Adipose tissue (tissue), 3 donors: ENCODE results near the gene KIF5A. TPM values are rescaled to one million over a fixed set of nuclear protein-coding genes. Genes with fewer than 3 reads are reported as not detected.
"Not testable (repeated sequence)": the region's sequence is repeated elsewhere in the genome, so short reads cannot be mapped to it uniquely, and the experiment has no call there.

Experiments used
- H3K27ac ChIP-seq: one replicate; pipeline ENCODE4 v1.5.1; 2013; ENCODE audit warnings: low read depth, low read length
- WGBS, 3 donors: extraction: QIAGEN DNeasy Blood & Tissue Kit; methylation state at CpG; one replicate each; pipeline ENCODE4 v1.1.7; 2013; 5-methylcytosine and 5-hydroxymethylcytosine counted together
- polyA plus RNA-seq, 3 donors: library from polyadenylated mRNA; stranded (reverse); fragments of 200-250 nt; gene quantifications; one replicate each; pipeline ENCODE4 v1.2.3, GENCODE V29; 2013
- donor health status: healthy with polysubstance abuse.
- donor health status: Bipolar disorder and iron deficiency.
- donor health status: healthy.

Gene KIF5A
- polyA plus RNA-seq, 3 donors, result 0.04 to 0.41 (median 0.11) TPM

DNA sequence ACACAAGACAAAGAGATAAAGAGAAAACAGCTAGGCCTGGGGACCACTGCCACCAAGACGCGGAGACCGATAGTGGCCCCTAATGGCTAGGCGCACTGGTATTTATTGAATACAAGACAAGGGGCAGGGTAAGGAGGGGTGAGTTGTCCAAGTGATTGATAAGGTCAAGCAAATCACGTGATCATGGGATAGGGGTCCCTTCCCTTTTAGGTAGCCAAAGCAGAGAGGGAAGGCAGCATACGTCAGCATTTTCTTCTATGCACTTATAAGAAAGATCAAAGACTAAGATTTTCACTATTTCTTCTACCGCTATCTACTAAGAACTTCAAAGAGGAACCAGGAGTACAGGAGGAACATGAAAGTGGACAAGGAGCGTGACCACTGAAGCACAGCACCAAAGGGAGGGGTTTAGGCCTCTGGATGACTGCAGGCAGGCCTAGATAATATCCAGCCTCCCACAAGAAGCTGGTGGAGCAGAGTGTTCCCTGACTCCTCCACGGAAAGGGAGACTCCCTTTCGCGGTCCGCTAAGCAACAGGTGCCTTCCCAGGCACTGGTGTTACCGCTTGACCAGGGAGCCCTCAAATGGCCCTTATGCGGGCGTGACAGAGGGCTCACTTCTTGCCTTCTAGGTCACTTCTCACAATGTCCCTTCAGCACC, 39.2 kb downstream of the KIF5A start:
- 87 to 91% (median 88%) methylated on average over 15 of the region's 15 CpGs for WGBS, 3 donors
- H3K27ac ChIP-seq, result not testable (repeated sequence)

DNA sequence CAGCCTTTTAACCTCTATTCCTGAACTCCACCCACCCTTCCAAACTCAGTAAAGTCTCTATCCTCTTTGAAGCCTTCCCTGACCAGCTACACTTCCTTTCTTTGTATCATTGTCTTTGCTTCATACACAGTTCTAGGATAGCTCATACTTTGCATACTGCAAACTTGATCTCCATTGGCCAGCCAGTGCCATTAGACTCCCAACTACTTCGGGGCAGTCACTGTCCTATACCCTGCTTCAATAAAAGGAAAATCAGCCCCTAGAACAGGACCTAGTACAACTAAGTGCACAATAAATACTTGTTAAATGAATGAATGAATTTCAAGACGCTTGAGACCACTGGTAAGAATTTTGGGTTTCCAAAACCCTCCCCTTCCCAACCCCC, 40.6 kb downstream of the KIF5A start:
- no peak overlapping the region for H3K27ac ChIP-seq
- WGBS, 3 donors, result 18 to 25% (median 19%) methylated on average over 2 of the region's 2 CpGs

DNA sequence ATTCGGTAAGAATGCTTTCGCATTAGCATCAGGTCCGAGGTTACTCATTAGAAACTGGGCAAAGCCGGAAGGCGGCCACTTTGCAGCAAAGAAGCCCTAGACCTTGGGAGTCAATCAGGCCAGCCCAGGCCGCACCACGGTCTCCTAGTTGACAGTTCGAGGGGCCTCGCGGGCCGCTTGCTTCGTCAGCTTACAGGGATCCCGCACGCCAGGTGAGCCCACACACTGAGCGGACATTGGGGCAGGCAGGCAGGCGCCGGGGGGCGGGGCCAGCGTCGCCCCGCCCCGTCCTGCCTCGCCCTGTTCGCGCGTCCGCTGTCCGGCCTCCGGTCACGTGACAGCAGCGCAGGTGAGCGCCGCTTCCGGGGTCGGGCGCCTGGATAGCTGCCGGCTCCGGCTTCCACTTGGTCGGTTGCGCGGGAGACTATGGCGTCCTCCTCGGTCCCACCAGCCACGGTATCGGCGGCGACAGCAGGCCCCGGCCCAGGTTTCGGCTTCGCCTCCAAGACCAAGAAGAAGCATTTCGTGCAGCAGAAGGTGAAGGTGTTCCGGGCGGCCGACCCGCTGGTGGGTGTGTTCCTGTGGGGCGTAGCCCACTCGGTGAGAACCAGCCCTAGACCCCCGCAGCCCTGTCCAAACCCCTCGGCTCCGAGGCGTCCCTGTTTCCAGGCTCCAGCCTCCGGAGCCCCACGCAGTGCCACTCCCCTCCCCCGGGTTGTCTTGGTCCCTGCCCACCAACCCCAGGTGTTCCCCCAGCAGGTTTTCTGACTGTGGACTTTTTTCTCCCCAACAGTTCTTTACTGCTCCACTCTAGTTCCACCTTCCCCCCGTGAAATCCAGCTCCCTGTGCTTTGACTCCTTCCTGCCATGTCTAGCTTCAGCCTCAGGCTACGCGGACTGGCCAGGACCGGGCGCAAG, 41.3 kb downstream of the KIF5A start, which contains the start of gene PIP4K2C:
Gene PIP4K2C, plus strand, starts transcription at position 329 of the 918 bp plus-strand sequence. Its CDS starts 98 bp downstream, at position 427.
- 1% methylated on average over 69 of the region's 69 CpGs for WGBS, 3 donors
- no peak within 1 kb of the TSS for H3K27ac ChIP-seq

DNA sequence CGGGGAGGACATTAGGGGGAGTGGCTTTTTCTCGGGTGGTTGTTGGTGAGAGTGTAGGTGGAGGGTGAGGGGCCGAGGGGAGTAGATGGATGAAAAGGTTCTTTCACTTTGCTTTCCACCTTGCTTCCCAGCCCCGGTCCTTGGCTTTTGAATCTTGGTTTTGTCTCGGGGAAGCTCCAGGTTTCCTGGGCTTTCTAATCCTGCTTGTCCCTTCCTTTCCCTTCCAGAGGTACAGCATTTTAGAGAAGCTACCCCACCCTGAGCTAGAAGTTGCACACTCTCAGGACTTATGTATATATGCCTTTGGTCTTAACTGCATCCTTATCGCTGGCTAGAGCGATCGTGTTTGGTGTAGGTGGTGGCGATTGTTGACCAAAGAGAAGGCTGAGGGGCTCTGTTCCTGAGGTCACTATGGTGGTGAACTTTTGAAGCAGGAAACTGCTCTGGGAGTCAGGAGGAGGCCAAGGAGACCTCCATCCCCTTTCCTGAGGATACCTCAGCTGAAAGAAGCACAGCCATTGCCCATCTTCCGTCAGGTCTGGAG, 42.0 kb downstream of the KIF5A start:
- WGBS, 3 donors, result 18 to 54% (median 48%) methylated on average over 10 of the region's 10 CpGs
- no peak overlapping the region for H3K27ac ChIP-seq

DNA sequence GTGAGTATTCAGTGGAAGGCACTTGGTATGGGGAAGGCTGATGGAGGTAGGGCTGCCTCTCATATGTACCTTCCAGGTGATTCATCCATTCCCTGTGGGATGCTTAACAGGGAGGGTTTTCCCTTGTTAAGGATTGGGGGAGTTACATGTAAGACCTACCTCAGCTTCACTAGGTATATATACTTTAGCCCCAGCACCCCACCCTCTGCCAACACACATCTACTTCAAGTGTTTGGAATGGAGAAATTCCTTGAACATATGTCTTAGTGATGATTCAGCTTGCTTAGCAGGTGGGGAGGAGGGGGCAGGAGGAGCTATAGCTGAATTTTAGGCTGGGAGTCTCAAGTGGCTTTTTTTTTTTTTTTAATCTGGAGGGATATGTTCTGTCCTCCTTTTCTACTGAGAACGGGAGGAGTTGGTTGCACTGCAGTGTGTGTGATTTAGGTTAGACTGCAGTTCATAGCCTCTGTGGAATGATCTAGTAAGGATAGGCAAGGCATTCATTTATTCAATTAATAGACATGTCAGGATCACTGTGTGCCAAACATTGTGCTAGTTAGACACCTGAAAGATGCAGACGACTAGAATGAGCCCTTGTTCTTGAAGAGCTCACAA, 42.8 kb downstream of the KIF5A start:
- H3K27ac ChIP-seq, result no peak overlapping the region
- WGBS, 3 donors, result 76 to 88% (median 76%) methylated on average over 2 of the region's 2 CpGs

DNA sequence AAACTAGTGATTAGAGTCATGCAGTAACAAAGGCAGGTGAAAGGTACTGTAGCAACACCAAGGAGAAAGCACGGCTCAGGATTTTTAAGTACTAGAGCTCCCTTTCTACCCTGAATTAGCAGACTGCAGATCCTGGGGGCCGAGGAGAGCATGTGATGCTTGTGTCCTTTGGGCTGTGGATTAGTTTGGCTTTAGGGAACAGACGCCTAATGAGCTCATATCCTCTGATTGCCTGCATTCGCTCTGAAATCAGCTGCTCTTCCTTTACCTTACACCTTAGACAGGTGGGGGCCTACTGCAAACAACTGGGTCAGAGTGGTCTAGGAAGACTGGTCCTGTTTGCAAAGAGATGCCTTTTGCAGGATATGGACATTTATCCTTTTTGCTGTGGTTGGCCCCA, 43.3 kb downstream of the KIF5A start:
- H3K27ac ChIP-seq, result no peak overlapping the region
- WGBS, 3 donors, result 77 to 85% (median 82%) methylated on average over 4 of the region's 4 CpGs

DNA sequence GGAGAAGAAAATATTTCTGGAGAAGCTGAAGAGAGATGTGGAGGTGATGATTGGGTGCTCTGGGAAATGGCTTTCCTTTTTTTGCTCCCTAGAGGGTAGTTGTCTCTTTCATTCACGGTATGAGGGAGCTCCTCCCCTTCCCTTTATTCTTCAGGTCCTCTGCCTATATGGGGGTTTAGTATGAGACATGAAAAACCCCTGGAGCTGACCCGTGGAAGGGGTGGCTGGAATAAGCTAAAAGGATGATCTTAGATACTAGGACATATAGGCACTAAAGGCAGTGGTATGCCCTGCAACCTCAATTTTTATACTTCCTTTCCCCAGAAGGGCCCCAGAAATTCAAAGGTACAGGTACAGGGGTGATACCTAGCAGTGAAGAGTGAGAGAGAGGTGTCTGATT, 50.6 kb downstream of the KIF5A start:
- 70 to 84% (median 77%) methylated on average over 2 of the region's 2 CpGs for WGBS, 3 donors
- H3K27ac ChIP-seq, result no peak overlapping the region

DNA sequence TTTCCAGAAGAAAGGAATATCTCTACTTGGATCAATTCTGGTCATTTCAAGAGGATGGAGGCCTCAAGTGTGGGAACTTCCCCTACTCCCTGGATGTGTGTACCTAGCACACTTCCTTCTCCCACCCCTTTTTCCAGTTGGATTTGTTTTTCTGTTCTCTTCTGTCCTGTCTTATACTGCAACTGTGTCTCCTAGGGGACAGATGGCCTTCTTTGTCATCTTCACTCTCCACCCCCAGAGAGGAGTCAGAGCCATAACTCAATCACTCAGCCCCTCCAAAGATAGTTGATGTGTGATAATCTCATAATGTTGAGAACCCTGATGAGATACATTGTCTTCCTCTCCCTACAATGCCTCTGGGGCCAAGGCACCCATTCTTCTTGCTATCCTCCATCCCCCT, 52.7 kb downstream of the KIF5A start:
- no peak overlapping the region for H3K27ac ChIP-seq

DNA sequence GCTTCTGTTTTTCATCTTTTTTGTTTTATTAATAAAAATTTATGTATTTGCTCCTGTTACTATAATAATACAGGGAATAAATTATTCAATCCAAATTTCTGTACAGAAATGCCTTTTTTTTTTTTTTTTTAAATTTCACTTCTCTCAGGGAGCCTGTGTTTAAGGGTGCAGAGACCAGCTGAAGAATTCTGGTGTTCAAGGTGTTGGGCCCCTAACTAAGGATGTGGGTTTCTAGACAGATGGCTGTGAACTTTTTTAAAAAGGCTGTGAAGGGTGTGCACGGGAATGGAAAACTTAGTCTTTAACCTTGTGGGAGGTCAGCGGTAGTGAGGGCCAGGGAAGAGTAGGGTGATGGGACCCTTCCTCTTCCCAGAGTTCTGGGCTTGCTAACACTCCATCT, 53.5 kb downstream of the KIF5A start:
- WGBS, 3 donors, result 55 to 73% (median 58%) methylated on average over 2 of the region's 2 CpGs
- H3K27ac ChIP-seq, result no peak overlapping the region

DNA sequence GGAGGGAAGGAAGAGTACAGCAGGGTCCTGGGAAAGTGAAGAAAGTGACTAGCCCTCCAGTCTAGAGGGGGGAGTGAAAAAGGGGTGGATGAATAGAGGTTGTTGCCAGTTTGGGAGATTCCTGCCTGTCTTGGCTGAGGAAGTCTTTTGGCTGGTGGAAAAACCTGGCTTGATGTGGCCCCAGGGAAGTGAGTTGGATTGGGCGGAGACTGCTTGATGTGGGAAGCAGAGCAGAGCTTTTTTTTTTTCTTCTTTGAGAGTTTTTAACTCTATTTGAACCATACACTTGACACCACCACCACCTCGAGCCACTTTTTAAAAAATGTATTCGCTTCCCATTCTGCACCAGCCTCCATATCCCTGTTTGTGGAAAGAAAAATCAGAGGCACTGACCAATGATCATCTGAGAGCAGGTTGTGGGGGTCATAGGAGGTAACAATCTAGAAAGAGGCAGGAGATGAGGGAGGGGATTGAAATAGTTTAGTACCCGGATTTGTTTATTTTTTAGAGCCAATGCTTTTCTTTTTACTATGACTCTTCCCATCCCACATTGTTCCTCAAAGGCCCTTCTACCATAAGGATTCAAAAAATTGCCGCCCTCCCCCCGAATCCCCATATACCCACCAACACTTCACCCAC, 54.1 kb downstream of the KIF5A start:
- WGBS, 3 donors, result 22 to 30% (median 23%) methylated on average over 6 of the region's 6 CpGs
- H3K27ac ChIP-seq, result no peak overlapping the region

DNA sequence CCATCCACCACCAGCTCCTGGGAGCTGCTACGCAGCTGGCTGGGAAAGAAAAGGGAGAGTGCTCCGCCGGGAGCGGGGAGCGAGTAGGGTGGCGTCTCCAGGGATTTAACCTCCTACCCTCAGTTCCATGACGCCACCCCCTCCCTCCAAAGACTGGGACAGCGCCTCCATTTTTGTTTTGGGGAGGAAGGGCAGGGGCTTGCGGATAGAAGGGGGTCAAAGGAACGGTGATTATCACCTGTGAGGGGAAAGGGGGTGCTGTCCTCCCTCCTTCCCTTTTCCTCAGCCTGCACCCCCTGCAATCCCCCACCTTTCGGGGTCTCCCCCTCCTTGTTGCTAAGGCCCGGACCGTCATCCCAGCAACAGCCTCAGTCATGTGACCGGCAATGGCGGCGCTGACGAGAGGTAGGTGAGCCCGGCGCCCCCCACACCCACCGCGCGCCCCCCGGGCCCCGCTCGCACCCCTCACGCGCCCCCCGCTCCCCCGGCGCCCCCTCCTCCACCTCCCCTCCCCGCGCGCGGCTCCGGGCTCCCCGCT, 54.7 kb downstream of the KIF5A start, which contains the start of gene DTX3:
Gene DTX3, plus strand, starts transcription at position 371 of the 538 bp plus-strand sequence. CDS start 1,694 bp downstream, outside the sequence.
- H3K27ac ChIP-seq, result peak within 1 kb of the TSS; percentile 7
- WGBS, 3 donors, result 2 to 4% (median 3%) methylated on average over 22 to 36 of the region's 36 CpGs

DNA sequence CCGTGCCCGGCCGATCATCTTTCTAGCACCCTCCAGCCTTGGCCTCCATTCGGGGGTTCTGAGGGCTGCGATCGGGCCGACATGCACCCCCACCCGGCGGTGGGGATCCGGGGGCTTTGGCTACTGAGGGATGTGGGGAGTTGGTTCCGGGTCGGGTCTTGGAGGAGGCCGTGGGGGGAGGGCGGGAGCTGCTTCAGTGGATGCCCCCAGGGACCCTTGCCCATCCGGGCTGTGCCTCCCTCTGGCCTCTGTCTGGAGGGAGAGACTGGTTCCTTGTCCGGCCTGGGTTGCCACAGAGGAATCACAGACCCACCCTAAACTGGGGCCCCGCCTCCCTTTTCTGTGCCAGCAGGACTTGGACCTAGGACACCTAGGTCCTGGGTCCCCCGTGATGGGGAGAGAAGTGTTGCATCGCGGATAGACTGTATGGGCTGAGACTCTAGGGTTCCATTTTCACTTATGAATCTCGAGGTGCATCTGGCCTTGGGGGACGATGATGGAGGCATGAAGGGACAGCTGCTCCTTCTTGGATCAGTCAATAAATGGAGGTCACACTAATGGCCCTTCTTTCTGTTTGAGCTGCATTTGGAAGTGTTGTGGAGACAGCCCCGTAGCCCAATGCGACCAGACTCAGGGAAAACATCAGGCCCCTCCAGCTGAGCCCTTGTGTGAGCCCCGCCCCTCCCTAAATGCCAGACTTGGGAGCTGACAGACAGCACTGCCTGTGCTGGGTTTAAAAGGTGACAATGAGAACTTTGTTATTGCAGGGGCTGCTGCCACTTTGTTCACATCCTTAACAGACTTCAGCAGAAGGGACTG, 55.4 kb downstream of the KIF5A start:
- WGBS, 3 donors, result 8 to 11% (median 11%) methylated on average over 22 to 25 of the region's 25 CpGs
- H3K27ac ChIP-seq, result peak overlapping the region; percentile 7

DNA sequence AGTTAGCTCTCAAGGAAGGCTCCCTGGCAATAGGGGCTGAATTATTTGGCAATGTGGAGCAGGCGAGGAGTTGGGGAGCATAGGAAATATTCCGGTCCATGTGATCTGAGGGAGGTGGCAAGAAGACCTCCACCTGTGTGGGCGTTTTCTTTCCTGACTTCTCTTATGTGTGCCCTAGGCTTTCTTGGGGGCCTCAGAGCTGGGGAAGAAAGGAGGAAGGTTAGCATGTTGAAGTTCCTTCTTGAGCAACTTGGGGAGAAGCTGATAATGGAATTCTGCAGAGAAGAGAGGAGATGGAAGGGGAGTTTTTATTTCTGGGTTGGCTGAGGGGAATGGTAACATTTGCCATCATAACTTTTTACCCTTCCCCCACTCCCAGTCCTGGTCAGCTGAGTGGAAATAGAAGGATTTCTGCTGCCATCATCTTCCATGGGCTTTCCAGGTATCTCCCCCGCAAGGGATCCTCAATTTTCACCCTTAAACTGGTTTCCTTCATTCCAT, 56.0 kb downstream of the KIF5A start:
- 73 to 79% (median 75%) methylated on average over 4 of the region's 4 CpGs for WGBS, 3 donors
- H3K27ac ChIP-seq, result no peak overlapping the region

DNA sequence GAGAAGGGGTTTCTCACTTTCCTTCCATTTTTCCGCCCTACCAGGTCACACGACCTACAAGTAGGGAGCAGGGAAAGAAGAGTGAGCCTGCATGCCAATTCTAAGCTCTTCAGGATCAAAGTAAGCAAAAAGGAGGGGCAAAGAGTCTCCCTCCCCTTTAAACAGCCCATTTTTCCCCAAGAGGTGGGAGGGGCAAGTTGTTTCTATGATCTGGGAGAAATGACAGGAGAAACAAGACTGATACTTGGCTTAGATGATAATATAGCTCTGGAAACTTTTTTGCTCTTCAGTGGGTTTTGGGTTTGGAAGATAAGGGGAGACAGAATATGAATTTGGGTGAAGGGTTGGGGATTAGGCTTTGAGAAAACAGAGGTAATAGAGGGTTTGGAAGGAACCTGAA, 56.6 kb downstream of the KIF5A start:
- H3K27ac ChIP-seq, result no peak overlapping the region
- WGBS, 3 donors, result 66 to 81% (median 66%) methylated on average over 2 of the region's 2 CpGs

DNA sequence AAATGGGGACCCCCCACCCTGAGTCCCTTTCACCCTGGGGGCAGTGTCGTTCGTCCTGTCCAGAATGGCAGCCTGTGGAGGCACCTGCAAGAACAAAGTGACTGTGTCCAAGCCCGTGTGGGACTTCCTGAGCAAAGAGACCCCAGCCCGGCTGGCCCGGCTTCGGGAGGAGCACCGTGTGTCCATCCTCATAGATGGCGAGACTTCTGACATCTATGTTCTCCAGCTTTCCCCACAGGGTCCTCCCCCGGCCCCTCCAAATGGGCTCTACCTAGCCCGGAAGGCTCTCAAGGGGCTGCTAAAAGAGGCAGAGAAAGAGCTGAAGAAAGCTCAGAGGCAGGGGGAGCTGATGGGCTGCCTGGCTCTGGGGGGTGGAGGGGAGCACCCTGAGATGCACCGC, 57.0 kb downstream of the KIF5A start:
- H3K27ac ChIP-seq, result no peak overlapping the region

DNA sequence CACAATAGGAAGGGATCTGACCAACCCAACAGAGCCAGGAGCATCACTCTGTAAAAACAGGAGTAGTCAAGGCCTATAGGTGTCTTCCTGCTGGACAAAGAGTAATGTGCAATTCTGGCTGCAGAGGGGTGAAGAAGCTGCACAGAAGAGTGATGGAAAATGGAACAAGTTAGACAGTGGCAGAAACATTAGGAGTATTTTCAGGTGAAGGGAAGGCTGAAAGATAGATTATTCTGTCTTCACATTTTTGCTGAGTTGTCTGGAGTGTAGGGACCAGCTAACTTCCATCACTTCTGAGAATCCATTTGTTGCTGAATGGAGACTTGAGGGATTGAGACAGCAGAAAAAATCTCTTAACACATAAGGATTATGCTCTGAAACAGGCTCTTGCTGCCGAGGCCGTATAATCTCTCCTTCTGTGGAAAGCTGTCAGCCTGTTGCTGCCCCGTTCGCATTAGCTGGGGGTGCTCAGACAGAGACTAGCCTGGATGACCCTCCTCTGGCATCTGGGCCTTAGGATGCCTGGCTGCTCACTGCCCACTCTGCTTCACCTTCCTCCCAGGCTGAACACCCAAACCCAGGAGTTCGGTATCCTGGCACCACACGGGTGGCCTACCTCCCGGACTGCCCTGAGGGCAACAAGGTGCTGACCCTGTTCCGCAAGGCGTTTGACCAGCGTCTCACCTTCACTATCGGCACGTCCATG, 58.3 kb downstream of the KIF5A start:
- H3K27ac ChIP-seq, result no peak overlapping the region

More for the DNA sequence above, 57.0 kb downstream of the KIF5A start:
- WGBS, 3 donors, result 87 to 98% (median 88%) methylated on average over 11 of the region's 11 CpGs

More for the DNA sequence above, 58.3 kb downstream of the KIF5A start:
- WGBS, 3 donors, result 85 to 88% (median 87%) methylated on average over 12 of the region's 12 CpGs
